MCF 10A (cell line): Measurements from ENCODE around the gene PPM1J. TPM values are rescaled to one million over a fixed set of nuclear protein-coding genes. Genes with fewer than 3 reads are reported as not detected.

Experiments
- BruUV-seq: library from RNA; stranded (reverse); fragments of 400-500 nt; replicated peaks from 2 replicates; lab custom pipeline; 2021; lab: Mats Ljungman, UMichigan
- CTCF ChIA-PET: fragments of 300-600 bp; sonication (Branson Sonifier 250); formaldehyde crosslinking; extraction: SDS; loops from one replicate; lab custom pipeline; 2021; ENCODE audit warnings: antibody characterized with exemption, inconsistent platforms; lab: Yijun Ruan, JAX
- POLR2A ChIA-PET: fragments of 300-600, 350-650 bp; sonication (Branson Sonifier 250); formaldehyde crosslinking; extraction: SDS; loops from one replicate; lab custom pipeline; 2020; ENCODE audit warnings: antibody characterized with exemption, inconsistent platforms; lab: Yijun Ruan, JAX
- DNase-seq: peaks from one replicate; pipeline ENCODE4 v3.0.0-alpha.2; 2018; ENCODE audit not compliant: unreplicated experiment
- H3K27ac Mint-ChIP-seq: one replicate; pipeline ENCODE4 v1.8.0; 2022; ENCODE audit warnings: mild to moderate bottlenecking, low read depth, mixed read lengths; ENCODE audit not compliant: unreplicated experiment
- H3K27me3 Mint-ChIP-seq: one replicate; pipeline ENCODE4 v1.8.0; 2022; ENCODE audit warnings: mixed read lengths; ENCODE audit not compliant: insufficient read depth, unreplicated experiment
- H3K36me3 Mint-ChIP-seq: one replicate; pipeline ENCODE4 v1.8.0; 2022; ENCODE audit warnings: mild to moderate bottlenecking, moderate library complexity, mixed read lengths; ENCODE audit not compliant: insufficient read depth, unreplicated experiment
- H3K4me1 Mint-ChIP-seq: one replicate; pipeline ENCODE4 v1.8.0; 2022; ENCODE audit warnings: mixed read lengths; ENCODE audit not compliant: insufficient read depth, unreplicated experiment
- H3K4me3 Mint-ChIP-seq: one replicate; pipeline ENCODE4 v1.8.0; 2022; ENCODE audit warnings: mild to moderate bottlenecking, moderate library complexity, mixed read lengths; ENCODE audit not compliant: unreplicated experiment
- H3K9me3 Mint-ChIP-seq: one replicate; pipeline ENCODE4 v1.8.0; 2022; ENCODE audit warnings: mixed read lengths; ENCODE audit not compliant: unreplicated experiment
- CTCF ChIP-seq: fragments of 200-600 bp; IDR thresholded peaks from one replicate; pipeline ENCODE4 v1.8.0; 2022; ENCODE audit warnings: antibody characterized with exemption, mild to moderate bottlenecking; ENCODE audit not compliant: unreplicated experiment
- intact Hi-C: fragments of 100-400 bp; cut with micrococcal nuclease; formaldehyde crosslinking; loops from 2 replicates; pipeline ENCODE4 v1.14.1; 2022
- total RNA-seq: library from RNA; stranded (reverse); gene quantifications from 2 replicates; pipeline ENCODE4 v1.2.3, GENCODE V29; 2022

PPM1J gene
- total RNA-seq, 1 experiment from 2014 or later = 1.5 TPM

- no peaks in the 10 kb centered on the region for H3K36me3 Mint-ChIP-seq
- no peaks in the 10 kb centered on the region for H3K27me3 Mint-ChIP-seq
- no peaks in the 10 kb centered on the region for H3K9me3 Mint-ChIP-seq
- no peaks in the 10 kb centered on the region for H3K4me1 Mint-ChIP-seq
- ChIA-PET CTCF (interaction anchor here (0.6 to 2.5 kb wide), 4 partner anchors 19 to 316 kb away, joined by 3 to 9 read pairs (median 3); no protein-coding TSS in a partner anchor), POLR2A (no interaction called here)
- no peak overlapping the region for H3K27ac Mint-ChIP-seq
- no TSS peak for BruUV-seq
- no peak overlapping the region for H3K4me3 Mint-ChIP-seq
- TF ChIP-seq CTCF = no peak
- no peak for DNase-seq
- intact Hi-C loops = no loop called here
These were observed 28.3 kb upstream of the PPM1J start for GRCh38 chr1:112743174-112744008.

- H3K27ac Mint-ChIP-seq = no peak overlapping the region
- no peak overlapping the region for H3K4me3 Mint-ChIP-seq
- H3K36me3 Mint-ChIP-seq = no peaks in the 10 kb centered on the region
- no peak for TF ChIP-seq CTCF
- no peaks in the 10 kb centered on the region for H3K27me3 Mint-ChIP-seq
- BruUV-seq = no TSS peak
- intact Hi-C loops = no loop called here
- CTCF ChIA-PET = interaction anchor here (0.5 to 1.6 kb wide), 5 partner anchors 21 to 244 kb away, joined by 3 to 7 read pairs (median 3); no protein-coding TSS in a partner anchor
- DNase-seq = no peak
- no peaks in the 10 kb centered on the region for H3K9me3 Mint-ChIP-seq
- H3K4me1 Mint-ChIP-seq = no peaks in the 10 kb centered on the region
- POLR2A ChIA-PET = interaction anchor here (1.3 kb wide), 1 partner anchor 26 kb away, joined by 3 read pairs; no protein-coding TSS in a partner anchor
These were observed 22.4 kb upstream of the PPM1J start for GRCh38 chr1:112737573-112737972.

- intact Hi-C loops = no loop called here
- ChIA-PET CTCF (interaction anchor here (1.0 to 4.6 kb wide), 4 partner anchors 20 to 337 kb away, joined by 3 to 36 read pairs (median 5); partner anchors contain the start of gene LRIG2), POLR2A (interaction anchor here (0.7 to 2.4 kb wide), 2 partner anchors 27 to 449 kb away, joined by 3 to 17 read pairs; no protein-coding TSS in a partner anchor)
- TF ChIP-seq CTCF = no peak
- peak; percentile 64 for DNase-seq
- BruUV-seq = no TSS peak
- Mint-ChIP-seq H3K4me1 (no peaks in the 10 kb centered on the region), H3K4me3 (no peak overlapping the region), H3K27me3 (no peaks in the 10 kb centered on the region), H3K9me3 (no peaks in the 10 kb centered on the region), H3K27ac (peak overlapping the region; percentile 49), H3K36me3 (no peaks in the 10 kb centered on the region)
These were observed 20.6 kb upstream of the PPM1J start for GRCh38 chr1:112735752-112736151.

- no peaks in the 10 kb centered on the region for H3K36me3 Mint-ChIP-seq
- ChIA-PET POLR2A (no interaction called here), CTCF (interaction anchor here (0.8 to 5.2 kb wide), 5 partner anchors 10 to 76 kb away, joined by 3 to 45 read pairs (median 21); partner anchors contain the start of gene PPM1J)
- H3K4me1 Mint-ChIP-seq = no peaks in the 10 kb centered on the region
- no peak overlapping the region for H3K27ac Mint-ChIP-seq
- intact Hi-C loops = no loop called here
- DNase-seq = no peak
- no peaks in the 10 kb centered on the region for H3K9me3 Mint-ChIP-seq
- H3K27me3 Mint-ChIP-seq = no peaks in the 10 kb centered on the region
- BruUV-seq = no TSS peak
- H3K4me3 Mint-ChIP-seq = no peak overlapping the region
- no peak for TF ChIP-seq CTCF
These were observed 16.3 kb upstream of the PPM1J start for GRCh38 chr1:112731451-112731850.
